Stimulated activated naive CD8-positive, alpha-beta T cell treated with anti-CD3 and anti-CD28 coated beads, Interleukin-15, amount 100 ng/mL, for 72 hours (primary cell): ENCODE results near the gene TLDC2.
"Not testable (repeated sequence)": the region's sequence is repeated elsewhere in the genome, so short reads cannot be mapped to it uniquely, and the experiment has no call there.

Experiments used
- ATAC-seq: fragments of 150-1000 bp; cut with Tn5 transposase; 2 replicates; pipeline ENCODE4 v1.10.0; 2021; ENCODE audit warnings: mild to moderate bottlenecking, moderate library complexity
- DNase-seq, 2 donors: peaks; one replicate each; pipeline ENCODE4 v3.0.0; 2021 to 2022
- H3K27ac Mint-ChIP-seq, 2 donors: one replicate each; pipeline ENCODE4 v1.8.0; 2022; ENCODE audit warnings: mild to moderate bottlenecking in 2 of 2, mixed read lengths in 2 of 2, moderate library complexity in 2 of 2
- H3K27me3 Mint-ChIP-seq: one replicate; pipeline ENCODE4 v1.8.0; 2022; ENCODE audit warnings: mixed read lengths
- H3K4me1 Mint-ChIP-seq: one replicate; pipeline ENCODE4 v1.8.0; 2022; ENCODE audit warnings: mild to moderate bottlenecking, mixed read lengths
- H3K4me3 Mint-ChIP-seq, 2 donors: one replicate each; pipeline ENCODE4 v1.8.0; 2022; ENCODE audit warnings: mild to moderate bottlenecking in 2 of 2, mixed read lengths in 2 of 2, moderate library complexity in 1 of 2
- H3K9me3 Mint-ChIP-seq, 2 donors: one replicate each; pipeline ENCODE4 v1.8.0; 2022; ENCODE audit warnings: mixed read lengths in 2 of 2

TLDC2 gene

DNA sequence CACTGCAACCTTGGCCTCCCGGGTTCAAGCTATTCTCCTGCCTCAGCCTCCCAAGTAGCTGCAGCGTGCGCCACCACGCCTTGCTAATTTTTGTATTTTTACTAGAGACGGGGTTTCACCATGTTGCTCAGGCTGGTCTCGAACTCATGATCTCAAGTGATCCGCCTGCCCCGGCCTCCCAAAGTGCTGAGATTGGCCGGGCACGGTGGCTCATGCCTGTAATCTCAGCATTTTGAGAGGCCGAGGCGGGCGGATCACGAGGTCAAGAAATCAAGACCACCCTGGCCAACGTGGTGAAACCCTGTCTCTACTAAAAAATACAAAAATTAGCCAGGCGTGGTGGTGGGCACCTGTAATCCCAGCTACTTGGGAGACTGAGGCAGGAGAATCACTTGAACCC lies 57.6 kb downstream of the TLDC2 start:
- H3K27me3 Mint-ChIP-seq, H3K27ac Mint-ChIP-seq, ATAC-seq, DNase-seq, H3K9me3 Mint-ChIP-seq, H3K4me3 Mint-ChIP-seq: not testable (repeated sequence)
- H3K4me1 Mint-ChIP-seq, result peaks cover 61% of the 10 kb centered on the region

- Mint-ChIP-seq H3K27me3 (no peaks in the 10 kb centered on the region), H3K9me3 (no peaks in the 10 kb centered on the region), H3K27ac (no peak overlapping the region), H3K4me3 (no peak overlapping the region), H3K4me1 (peaks cover 57% of the 10 kb centered on the region)
- DNase-seq (no peak), ATAC-seq (no peak)
These were observed 60.4 kb downstream of the TLDC2 start for GRCh38 chr20:36936341-36936740.

GRCh38 chr20:36936761-36937401 lies 60.9 kb downstream of the TLDC2 start:
- not testable (repeated sequence) for H3K27ac Mint-ChIP-seq, DNase-seq, H3K4me3 Mint-ChIP-seq, H3K27me3 Mint-ChIP-seq, H3K9me3 Mint-ChIP-seq, ATAC-seq
- H3K4me1 Mint-ChIP-seq, result peaks cover 57% of the 10 kb centered on the region

- H3K27ac Mint-ChIP-seq, result no peak overlapping the region
- H3K4me3 Mint-ChIP-seq, result no peak overlapping the region
- ATAC-seq, result no peak
- H3K4me1 Mint-ChIP-seq, result peaks cover 57% of the 10 kb centered on the region
- H3K9me3 Mint-ChIP-seq, result no peaks in the 10 kb centered on the region
- no peak for DNase-seq
- H3K27me3 Mint-ChIP-seq, result no peaks in the 10 kb centered on the region
These were observed 61.4 kb downstream of the TLDC2 start for GRCh38 chr20:36937402-36937770.

DNA sequence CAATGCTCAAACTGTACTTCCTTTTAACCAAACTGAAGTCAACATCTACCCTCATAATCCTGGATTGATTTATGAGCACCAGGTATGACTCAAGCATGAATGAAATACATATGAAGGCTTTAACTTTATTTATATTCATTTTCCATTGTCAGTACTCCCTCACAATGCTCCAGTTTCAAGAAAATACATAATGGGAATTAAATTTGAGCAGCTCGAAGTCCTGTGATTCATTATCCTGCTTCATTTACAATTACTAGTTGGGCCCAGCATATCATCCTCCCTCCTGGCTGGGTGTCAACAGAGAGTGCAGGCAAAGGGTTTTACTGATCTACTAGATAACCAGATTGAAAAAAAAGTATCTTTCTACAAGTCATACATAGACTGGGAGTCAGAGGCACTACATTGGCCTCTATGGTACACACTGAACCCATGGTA lies 65.5 kb downstream of the TLDC2 start:
- Mint-ChIP-seq H3K27ac (peak overlapping the region in 1 of 2 donors; percentile 72), H3K4me1 (peaks cover 78% of the 10 kb centered on the region), H3K9me3 (no peaks in the 10 kb centered on the region), H3K27me3 (no peaks in the 10 kb centered on the region), H3K4me3 (peak overlapping the region; percentile 1 to 26)
- ATAC-seq (peak; percentile 64), DNase-seq (no peak)
